Occipital lobe (tissue), 2 donors: ENCODE data around the gene GADD45GIP1. TPM values are rescaled to one million over a fixed set of nuclear protein-coding genes. Genes with fewer than 3 reads are reported as not detected.
"Not testable (repeated sequence)": the region's sequence is repeated elsewhere in the genome, so short reads cannot be mapped to it uniquely, and the experiment has no call there.

Source experiments
- DNase-seq: peaks from one replicate; lab custom pipeline; 2025; lab: John Stamatoyannopoulos, UW
- total RNA-seq: library from RNA; depleted of rRNA; stranded (reverse); fragments of >200 nt; gene quantifications from one replicate; pipeline ENCODE4 v1.2.3, GENCODE V29; 2014

Gene GADD45GIP1
- total RNA-seq, 1 donor from 2014 or later, result 13.3 TPM

GRCh38 chr19:12959481-12959880, 2.5 kb upstream of the GADD45GIP1 start:
- no peak for DNase-seq

GRCh38 chr19:12957389-12957952, 448 bp upstream of the GADD45GIP1 start:
- DNase-seq, result not testable (repeated sequence)

GRCh38 chr19:12955996-12956395, 1.0 kb downstream of the GADD45GIP1 start:
- no peak for DNase-seq

- DNase-seq, result not testable (repeated sequence)
These were observed 1.4 kb downstream of the GADD45GIP1 start for GRCh38 chr19:12955575-12955974.

GRCh38 chr19:12954612-12954962, 2.4 kb downstream of the GADD45GIP1 start:
- no peak for DNase-seq

- no peak for DNase-seq
These were observed 3.0 kb downstream of the GADD45GIP1 start for GRCh38 chr19:12953799-12954611.

GRCh38 chr19:12953138-12953798, 3.8 kb downstream of the GADD45GIP1 start:
- no peak for DNase-seq

- DNase-seq, result no peak
These were observed 4.4 kb downstream of the GADD45GIP1 start for GRCh38 chr19:12952488-12953137.

GRCh38 chr19:12952050-12952449, 5.0 kb downstream of the GADD45GIP1 start:
- not testable (repeated sequence) for DNase-seq

- no peak for DNase-seq
These were observed 7.4 kb downstream of the GADD45GIP1 start for GRCh38 chr19:12949363-12950283.

GRCh38 chr19:12948612-12949362, 8.2 kb downstream of the GADD45GIP1 start:
- no peak for DNase-seq

- no peak for DNase-seq
These were observed 9.1 kb downstream of the GADD45GIP1 start for GRCh38 chr19:12947702-12948611.

- no peak for DNase-seq
These were observed 10.1 kb downstream of the GADD45GIP1 start for GRCh38 chr19:12946731-12947496.

- DNase-seq, result peak; percentile 35
These were observed 10.8 kb downstream of the GADD45GIP1 start for GRCh38 chr19:12946092-12946721.

- DNase-seq, result peak; percentile 82
These were observed 11.4 kb downstream of the GADD45GIP1 start, which contains the start of gene RAD23A for GRCh38 chr19:12945479-12946091. RAD23A (plus strand) TSS chr19:12945862; CDS start chr19:12945949, 87 bp downstream.

- no peak for DNase-seq
These were observed 12.8 kb downstream of the GADD45GIP1 start for GRCh38 chr19:12944104-12944674.
